Measurements from ENCODE around the gene C5orf63. TPM values are rescaled to one million over a fixed set of nuclear protein-coding genes. Genes with fewer than 3 reads are reported as not detected.

The C5orf63 gene
- total RNA-seq, 1 experiment from 2014 or later = 1.2 TPM

- H3K4me2 ChIP-seq (ENCODE audit: insufficient read depth, insufficient read length, low read length) = no peak overlapping the region
- WGBS (ENCODE audit: extremely low coverage, insufficient read length, low lambda C conversion rate) = no CpG with 5 or more reads among the region's 4 CpGs
- no peak for DNase-seq
Observed at GRCh38 chr5:127076315-127077129, 3.2 kb upstream of the C5orf63 start.

More at GRCh38 chr5:127076315-127077129, 3.2 kb upstream of the C5orf63 start:
- H2AFZ ChIP-seq (ENCODE audit: low read length) = no peak overlapping the region
- H2BK120ac ChIP-seq (ENCODE audit: low read depth, low read length, poor library complexity, severe bottlenecking) = no peak overlapping the region
- Mint-ChIP-seq H3K36me3 (ENCODE audit: insufficient read depth in 1 of 3, low read depth in 3 of 3) (no peaks in the 10 kb centered on the region; a peak in 1 of 7 replicates), H3K27ac (peak overlapping the region; percentile 54 to 69 (median 55); a peak in 4 of 7 replicates), H3K9me3 (no peaks in the 10 kb centered on the region), H3K4me1 (peaks cover 49 to 52% of the 10 kb centered on the region in 2 experiments), H3K4me3 (peak overlapping the region; percentile 6 to 19; a peak in 2 of 5 replicates), H3K27me3 (ENCODE audit: low read depth) (no peaks in the 10 kb centered on the region)
- H3K23me2 ChIP-seq (ENCODE audit: insufficient read length, low read depth, low read length, poor library complexity, severe bottlenecking) = peaks cover 3% of the 10 kb centered on the region
- H3K4ac ChIP-seq (ENCODE audit: low read depth, low read length) = no peak overlapping the region
- no peak overlapping the region for H2BK12ac ChIP-seq (ENCODE audit: insufficient read length, low read depth, low read length)
- H3K23ac ChIP-seq (ENCODE audit: insufficient read length, low read depth, low read length) = no peak overlapping the region
- no peak overlapping the region for H2BK5ac ChIP-seq (ENCODE audit: insufficient read length, low read length)
- peaks cover 13% of the 10 kb centered on the region; the same call in 1 of the 2 replicates for H3K4me1 ChIP-seq (ENCODE audit: insufficient read depth, low read length)
- no peak overlapping the region for H2BK20ac ChIP-seq (ENCODE audit: low read depth, low read length, poor library complexity, severe bottlenecking)
- no peak overlapping the region for H3K14ac ChIP-seq (ENCODE audit: insufficient read depth, low read length)
- H4K91ac ChIP-seq (ENCODE audit: insufficient read length, low read depth, low read length) = no peak overlapping the region
- no peak overlapping the region for H2BK15ac ChIP-seq (ENCODE audit: low read depth, low read length)
- TF ChIP-seq, protein P1, sequence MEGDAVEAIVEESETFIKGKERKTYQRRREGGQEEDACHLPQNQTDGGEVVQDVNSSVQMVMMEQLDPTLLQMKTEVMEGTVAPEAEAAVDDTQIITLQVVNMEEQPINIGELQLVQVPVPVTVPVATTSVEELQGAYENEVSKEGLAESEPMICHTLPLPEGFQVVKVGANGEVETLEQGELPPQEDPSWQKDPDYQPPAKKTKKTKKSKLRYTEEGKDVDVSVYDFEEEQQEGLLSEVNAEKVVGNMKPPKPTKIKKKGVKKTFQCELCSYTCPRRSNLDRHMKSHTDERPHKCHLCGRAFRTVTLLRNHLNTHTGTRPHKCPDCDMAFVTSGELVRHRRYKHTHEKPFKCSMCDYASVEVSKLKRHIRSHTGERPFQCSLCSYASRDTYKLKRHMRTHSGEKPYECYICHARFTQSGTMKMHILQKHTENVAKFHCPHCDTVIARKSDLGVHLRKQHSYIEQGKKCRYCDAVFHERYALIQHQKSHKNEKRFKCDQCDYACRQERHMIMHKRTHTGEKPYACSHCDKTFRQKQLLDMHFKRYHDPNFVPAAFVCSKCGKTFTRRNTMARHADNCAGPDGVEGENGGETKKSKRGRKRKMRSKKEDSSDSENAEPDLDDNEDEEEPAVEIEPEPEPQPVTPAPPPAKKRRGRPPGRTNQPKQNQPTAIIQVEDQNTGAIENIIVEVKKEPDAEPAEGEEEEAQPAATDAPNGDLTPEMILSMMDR (conservative IDR thresholded peaks at IDR 0.05) = no peak
- H3K18ac ChIP-seq (ENCODE audit: insufficient read length, low read depth, low read length) = no peak overlapping the region
- H3T11ph ChIP-seq (ENCODE audit: low read length) = no peak overlapping the region
- no peak overlapping the region for H3K56ac ChIP-seq (ENCODE audit: insufficient read length, low read depth, low read length)
- no peak overlapping the region for H3K27ac ChIP-seq (ENCODE audit: insufficient read length, low read depth, low read length)
- H2AK5ac ChIP-seq (ENCODE audit: insufficient read length, low read length) = no peak overlapping the region
- H3K79me1 ChIP-seq (ENCODE audit: insufficient read depth, low read depth, low read length, poor library complexity, severe bottlenecking) = no peaks in the 10 kb centered on the region
- no peak overlapping the region for H4K8ac ChIP-seq (replicated peaks; ENCODE audit: insufficient read length, low read depth, low read length)
- no peaks in the 10 kb centered on the region for H3K9me3 ChIP-seq (ENCODE audit: control insufficient read depth, low read depth, low read length)
- no peak overlapping the region for H3K9ac ChIP-seq (ENCODE audit: extremely low read depth, insufficient read length, low read length)
- no peaks in the 10 kb centered on the region for H3K79me2 ChIP-seq (ENCODE audit: insufficient read depth, low read length)
- H4K5ac ChIP-seq (ENCODE audit: insufficient read length, low read depth, low read length) = no peak overlapping the region
- no peaks in the 10 kb centered on the region for H4K20me1 ChIP-seq (ENCODE audit: control insufficient read depth, insufficient read depth, insufficient read length)
- no peaks in the 10 kb centered on the region for H3K27me3 ChIP-seq (ENCODE audit: insufficient read depth, low read length)

All from H9 (cell line).